Left lobe of liver (tissue), 2 donors: ENCODE data around the gene TAX1BP3. TPM values are rescaled to one million over a fixed set of nuclear protein-coding genes. Genes with fewer than 3 reads are reported as not detected.

Source experiments
- ATAC-seq: fragments of 200-7000 bp; cut with Tn5 transposase; one replicate; pipeline ENCODE4 v1.9.1; 2020; ENCODE audit warnings: mild to moderate bottlenecking, moderate library complexity
- DNase-seq: peaks from one replicate; pipeline ENCODE4 v3.0.0-alpha.2; 2020; ENCODE audit warnings: low spot score
- total RNA-seq: library from RNA; stranded (reverse); gene quantifications from one replicate; pipeline ENCODE4 v1.2.1, GENCODE V29; 2021
- donor health status: DM: no; HTN: no; CAD: no; lungs with moderate emphysema.
- donor health status: DM: no; HTN: yes; CAD: no.

Gene TAX1BP3
- total RNA-seq, 1 donor from 2014 or later, result 12.4 TPM

GRCh38 chr17:3635474-3636153, 32.8 kb downstream of the TAX1BP3 start:
- peak; percentile 91 for DNase-seq
- peak; percentile 60 for ATAC-seq

- ATAC-seq (no peak), DNase-seq (no peak)
Measured at GRCh38 chr17:3632287-3632686, 36.1 kb downstream of the TAX1BP3 start.

GRCh38 chr17:3630781-3631180, 37.6 kb downstream of the TAX1BP3 start:
- ATAC-seq (no peak), DNase-seq (no peak)

- ATAC-seq (no peak), DNase-seq (no peak)
Measured at GRCh38 chr17:3627769-3628167, 40.6 kb downstream of the TAX1BP3 start.

GRCh38 chr17:3626831-3627768, 41.3 kb downstream of the TAX1BP3 start:
- DNase-seq, result no peak
- ATAC-seq, result no peak

- DNase-seq (no peak), ATAC-seq (peak; percentile 33)
Measured at GRCh38 chr17:3622977-3623594, 45.3 kb downstream of the TAX1BP3 start.

- ATAC-seq (no peak), DNase-seq (no peak)
Measured at GRCh38 chr17:3621146-3621720, 47.1 kb downstream of the TAX1BP3 start.

- ATAC-seq, result peak; percentile 55
- DNase-seq, result no peak
Measured at GRCh38 chr17:3615160-3615870, 53.1 kb downstream of the TAX1BP3 start.

GRCh38 chr17:3613124-3613523, 55.3 kb downstream of the TAX1BP3 start:
- ATAC-seq (no peak), DNase-seq (no peak)

Other genes starting within 250 kb of the TAX1BP3 start
- not detected for gene OR1E2, start 234.7 kb downstream of the TAX1BP3 start, total RNA-seq
- not detected for gene SPATA22, start 196.8 kb downstream of the TAX1BP3 start, total RNA-seq
- gene ASPA, start 192.6 kb downstream of the TAX1BP3 start, total RNA-seq, result 5.1 TPM
- 0.28 TPM for gene TRPV3, start 110.8 kb downstream of the TAX1BP3 start, total RNA-seq
- 14.8 TPM for gene TRPV1, start 59.2 kb downstream of the TAX1BP3 start, total RNA-seq
- 26.9 TPM for gene SHPK, start 32.3 kb downstream of the TAX1BP3 start, total RNA-seq
- gene CTNS, start 31.8 kb downstream of the TAX1BP3 start, total RNA-seq, result 8.7 TPM
- gene EMC6, start 234 bp upstream of the TAX1BP3 start, total RNA-seq, result 26.6 TPM
- not detected for gene P2RX5, start 27.6 kb upstream of the TAX1BP3 start, total RNA-seq
- gene HASPIN, start 55.3 kb upstream of the TAX1BP3 start, total RNA-seq, result 0.05 TPM
- 5.6 TPM for gene ITGAE, start 132.6 kb upstream of the TAX1BP3 start, total RNA-seq
- gene NCBP3, start 177.7 kb upstream of the TAX1BP3 start, total RNA-seq, result 11.5 TPM
- 0.35 TPM for gene CAMKK1, start 224.5 kb upstream of the TAX1BP3 start, total RNA-seq
- gene P2RX1, start 247.9 kb upstream of the TAX1BP3 start, total RNA-seq, result 0.13 TPM